ENCODE data around the gene SYNE2. TPM values are rescaled to one million over a fixed set of nuclear protein-coding genes. Genes with fewer than 3 reads are reported as not detected.

Gene SYNE2
- total RNA-seq, 1 donor: 13.4 TPM

DNA sequence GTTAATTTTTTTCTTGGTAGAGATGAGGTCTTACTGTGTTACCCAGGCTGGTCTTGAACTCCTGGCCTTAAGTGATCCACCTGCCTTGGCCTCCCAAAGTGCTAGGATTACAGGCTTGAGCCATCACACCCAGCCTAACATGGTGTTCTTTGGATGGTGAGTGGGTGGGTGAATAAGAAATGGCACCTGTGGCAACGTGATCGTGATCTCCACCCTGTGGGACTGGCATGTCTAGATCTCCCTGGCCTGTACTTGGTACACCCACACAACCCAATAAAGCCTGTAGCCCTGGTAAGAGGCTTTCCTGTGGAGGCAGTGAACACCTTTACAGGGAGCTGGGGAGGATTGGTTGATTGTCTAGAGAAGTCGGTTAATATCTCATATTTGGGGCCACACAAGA, 25.2 kb downstream of the SYNE2 start:
- H3K4me3 ChIP-seq (ENCODE audit: low read depth, low read length): no peak overlapping the region
- TF ChIP-seq, protein P1, sequence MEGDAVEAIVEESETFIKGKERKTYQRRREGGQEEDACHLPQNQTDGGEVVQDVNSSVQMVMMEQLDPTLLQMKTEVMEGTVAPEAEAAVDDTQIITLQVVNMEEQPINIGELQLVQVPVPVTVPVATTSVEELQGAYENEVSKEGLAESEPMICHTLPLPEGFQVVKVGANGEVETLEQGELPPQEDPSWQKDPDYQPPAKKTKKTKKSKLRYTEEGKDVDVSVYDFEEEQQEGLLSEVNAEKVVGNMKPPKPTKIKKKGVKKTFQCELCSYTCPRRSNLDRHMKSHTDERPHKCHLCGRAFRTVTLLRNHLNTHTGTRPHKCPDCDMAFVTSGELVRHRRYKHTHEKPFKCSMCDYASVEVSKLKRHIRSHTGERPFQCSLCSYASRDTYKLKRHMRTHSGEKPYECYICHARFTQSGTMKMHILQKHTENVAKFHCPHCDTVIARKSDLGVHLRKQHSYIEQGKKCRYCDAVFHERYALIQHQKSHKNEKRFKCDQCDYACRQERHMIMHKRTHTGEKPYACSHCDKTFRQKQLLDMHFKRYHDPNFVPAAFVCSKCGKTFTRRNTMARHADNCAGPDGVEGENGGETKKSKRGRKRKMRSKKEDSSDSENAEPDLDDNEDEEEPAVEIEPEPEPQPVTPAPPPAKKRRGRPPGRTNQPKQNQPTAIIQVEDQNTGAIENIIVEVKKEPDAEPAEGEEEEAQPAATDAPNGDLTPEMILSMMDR (IDR thresholded peaks at IDR 0.05; ENCODE audit: insufficient read depth, low read depth, low read length): no peak

GRCh38 chr14:63878792-63879191, 26.0 kb downstream of the SYNE2 start:
- TF ChIP-seq, protein P1 (IDR thresholded peaks at IDR 0.05; ENCODE audit: insufficient read depth, low read depth, low read length): no peak
- DNase-seq (ENCODE audit: low read depth): no peak
- no peak overlapping the region for H3K4me3 ChIP-seq (ENCODE audit: low read depth, low read length)

More for the DNA sequence above, 25.2 kb downstream of the SYNE2 start:
- DNase-seq (ENCODE audit: low read depth): no peak

- TF ChIP-seq, protein P1 (IDR thresholded peaks at IDR 0.05; ENCODE audit: insufficient read depth, low read depth, low read length): no peak
- DNase-seq (ENCODE audit: low read depth): no peak
- H3K4me3 ChIP-seq (ENCODE audit: low read depth, low read length): no peak overlapping the region
Measured at GRCh38 chr14:63881926-63882325, 29.1 kb downstream of the SYNE2 start.

- H3K4me3 ChIP-seq (ENCODE audit: low read depth, low read length): no peak overlapping the region
Measured at GRCh38 chr14:63887899-63888298, 35.1 kb downstream of the SYNE2 start.

GRCh38 chr14:63890553-63890952, 37.7 kb downstream of the SYNE2 start:
- TF ChIP-seq, protein P1 (IDR thresholded peaks at IDR 0.05; ENCODE audit: insufficient read depth, low read depth, low read length): no peak
- no peak for DNase-seq (ENCODE audit: low read depth)
- H3K4me3 ChIP-seq (ENCODE audit: low read depth, low read length): no peak overlapping the region

More at GRCh38 chr14:63887899-63888298, 35.1 kb downstream of the SYNE2 start:
- no peak for DNase-seq (ENCODE audit: low read depth)
- TF ChIP-seq, protein P1 (IDR thresholded peaks at IDR 0.05; ENCODE audit: insufficient read depth, low read depth, low read length): no peak

DNA sequence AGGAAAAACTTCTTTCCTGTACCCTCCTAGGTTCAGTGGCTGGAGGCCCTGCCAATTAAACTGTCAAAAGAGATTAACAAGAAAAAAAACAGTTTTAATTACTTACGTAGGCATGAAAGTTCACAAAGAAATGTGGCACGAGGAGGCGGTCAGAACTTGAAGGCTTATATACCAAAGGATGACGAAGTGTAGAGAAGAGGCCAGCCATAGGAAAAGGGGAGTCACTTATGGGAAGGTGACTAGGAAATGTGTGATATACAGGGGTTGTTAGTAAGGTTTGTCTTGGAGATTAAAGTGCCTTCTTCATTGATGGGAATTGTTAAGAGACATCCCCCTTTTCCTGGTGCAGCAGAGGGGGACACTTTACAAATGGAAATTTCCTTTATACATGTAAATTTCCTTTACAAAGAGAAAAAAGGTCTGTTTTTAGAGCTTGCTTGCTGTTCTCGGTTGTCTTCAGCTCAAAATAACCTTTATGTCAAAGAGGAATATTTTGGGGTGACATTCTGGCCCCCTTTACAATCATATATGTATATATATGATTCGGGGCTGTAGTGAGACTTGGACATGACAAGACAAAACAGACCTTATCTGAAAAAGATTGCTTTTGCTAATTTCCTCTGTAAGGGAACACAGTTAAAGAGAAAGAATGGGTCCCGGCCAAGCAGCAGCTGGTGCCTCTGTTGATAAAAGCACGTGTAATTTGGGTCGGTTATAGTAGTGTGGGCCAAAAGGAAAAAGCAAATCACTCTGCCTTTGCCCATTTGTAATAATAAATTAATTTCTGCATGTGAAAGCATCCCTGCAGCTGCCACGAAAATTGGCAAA, 38.6 kb downstream of the SYNE2 start:
- TF ChIP-seq, protein P1 (IDR thresholded peaks at IDR 0.05; ENCODE audit: insufficient read depth, low read depth, low read length): no peak
- H3K4me3 ChIP-seq (ENCODE audit: low read depth, low read length): no peak overlapping the region
- peak; percentile 73 for DNase-seq (ENCODE audit: low read depth)
